ENCODE data around the gene SLC7A6OS.

SLC7A6OS gene

DNA sequence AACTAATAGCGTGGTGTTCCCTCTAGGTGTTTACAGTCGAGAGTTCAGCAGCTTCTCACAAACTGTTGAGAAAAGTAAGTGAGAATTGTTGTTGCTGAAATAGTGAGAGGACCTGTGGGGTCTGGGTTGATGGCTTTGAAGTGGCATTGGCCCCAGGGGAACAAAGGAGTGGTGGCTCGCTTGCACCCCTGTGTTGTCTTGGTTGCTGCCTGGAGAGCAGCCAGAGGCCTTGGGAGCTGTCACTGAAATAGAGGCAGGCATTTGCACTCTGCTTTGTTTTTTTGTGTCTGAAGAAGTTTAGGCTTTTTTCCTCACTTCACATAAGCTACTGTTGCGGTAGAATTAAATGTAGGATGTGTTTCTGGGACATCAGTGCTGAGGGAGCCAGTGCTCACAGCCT, 36.9 kb upstream of the SLC7A6OS start:
- H3K4me1 ChIP-seq (ENCODE audit: low read length): 0 out of 2 replicates have a peak, but pooled peaks cover under 1% of the 10 kb centered on the region
- H3F3A ChIP-seq (ENCODE audit: insufficient read depth, low read length): no peaks in the 10 kb centered on the region
- H3K27me3 ChIP-seq (replicated peaks; ENCODE audit: insufficient read depth, low read length): no peaks in the 10 kb centered on the region
- H3K79me2 ChIP-seq (ENCODE audit: low read length): no peaks in the 10 kb centered on the region; the same call in 1 of the 2 replicates
- TF ChIP-seq CTCF (IDR thresholded peaks at IDR 0.05; ENCODE audit: low read length) (no peak), EZH2 (optimal IDR thresholded peaks at IDR 0.05; ENCODE audit: low read depth, low read length) (no peak), EZH2phosphoT487 (IDR thresholded peaks at IDR 0.05; ENCODE audit: low read length) (no peak)
- H3K9ac ChIP-seq (ENCODE audit: low read length): no peak overlapping the region
- DNase-seq: no peak
- no peaks in the 10 kb centered on the region for H3K9me2 ChIP-seq (replicated peaks; ENCODE audit: insufficient read depth, low read length)
- no peaks in the 10 kb centered on the region for H4K20me1 ChIP-seq (ENCODE audit: insufficient read depth, low read length)
- no peak overlapping the region for H3K27ac ChIP-seq (ENCODE audit: low read length)
- H2AFZ ChIP-seq (ENCODE audit: low read length): no peak overlapping the region
- H3K4me2 ChIP-seq (ENCODE audit: low read depth, low read length): no peak overlapping the region
- no peaks in the 10 kb centered on the region for H3K9me3 ChIP-seq (replicated peaks; ENCODE audit: insufficient read depth, low read length)
- no peak overlapping the region for H3K4me3 ChIP-seq (ENCODE audit: low read length)
- no peaks in the 10 kb centered on the region for H3K36me3 ChIP-seq (replicated peaks; ENCODE audit: insufficient read depth, low read length)

GRCh38 chr16:68346892-68347480, 36.2 kb upstream of the SLC7A6OS start:
- H3F3A ChIP-seq (ENCODE audit: insufficient read depth, low read length): no peaks in the 10 kb centered on the region
- no peak overlapping the region for H3K4me3 ChIP-seq (ENCODE audit: low read length)
- no peaks in the 10 kb centered on the region; the same call in 1 of the 2 replicates for H3K79me2 ChIP-seq (ENCODE audit: low read length)
- no peak overlapping the region for H3K4me2 ChIP-seq (ENCODE audit: low read depth, low read length)
- no peak for TF ChIP-seq EZH2 (optimal IDR thresholded peaks at IDR 0.05; ENCODE audit: low read depth, low read length)
- no peak for TF ChIP-seq CTCF (IDR thresholded peaks at IDR 0.05; ENCODE audit: low read length)
- no peak for TF ChIP-seq EZH2phosphoT487 (IDR thresholded peaks at IDR 0.05; ENCODE audit: low read length)
- H4K20me1 ChIP-seq (ENCODE audit: insufficient read depth, low read length): no peaks in the 10 kb centered on the region
- H3K9me3 ChIP-seq (replicated peaks; ENCODE audit: insufficient read depth, low read length): no peaks in the 10 kb centered on the region
- H3K4me1 ChIP-seq (ENCODE audit: low read length): 0 out of 2 replicates have a peak, but pooled peaks cover 4% of the 10 kb centered on the region
- no peaks in the 10 kb centered on the region for H3K36me3 ChIP-seq (replicated peaks; ENCODE audit: insufficient read depth, low read length)
- H2AFZ ChIP-seq (ENCODE audit: low read length): no peak overlapping the region
- no peaks in the 10 kb centered on the region for H3K9me2 ChIP-seq (replicated peaks; ENCODE audit: insufficient read depth, low read length)
- no peak overlapping the region for H3K27ac ChIP-seq (ENCODE audit: low read length)
- H3K27me3 ChIP-seq (replicated peaks; ENCODE audit: insufficient read depth, low read length): no peaks in the 10 kb centered on the region
- no peak for DNase-seq
- H3K9ac ChIP-seq (ENCODE audit: low read length): no peak overlapping the region

- no peak for TF ChIP-seq EZH2 (optimal IDR thresholded peaks at IDR 0.05; ENCODE audit: low read depth, low read length)
- no peak for TF ChIP-seq EZH2phosphoT487 (IDR thresholded peaks at IDR 0.05; ENCODE audit: low read length)
- TF ChIP-seq CTCF (IDR thresholded peaks at IDR 0.05; ENCODE audit: low read length): no peak
- H3K4me1 ChIP-seq (ENCODE audit: low read length): 0 out of 2 replicates have a peak, but pooled peaks cover 4% of the 10 kb centered on the region
- no peaks in the 10 kb centered on the region for H3K9me2 ChIP-seq (replicated peaks; ENCODE audit: insufficient read depth, low read length)
- no peaks in the 10 kb centered on the region for H4K20me1 ChIP-seq (ENCODE audit: insufficient read depth, low read length)
- no peaks in the 10 kb centered on the region for H3F3A ChIP-seq (ENCODE audit: insufficient read depth, low read length)
- DNase-seq: no peak
- no peak overlapping the region for H3K9ac ChIP-seq (ENCODE audit: low read length)
- H3K27ac ChIP-seq (ENCODE audit: low read length): no peak overlapping the region
- no peak overlapping the region for H2AFZ ChIP-seq (ENCODE audit: low read length)
- H3K4me3 ChIP-seq (ENCODE audit: low read length): no peak overlapping the region
- H3K27me3 ChIP-seq (replicated peaks; ENCODE audit: insufficient read depth, low read length): no peaks in the 10 kb centered on the region
- no peaks in the 10 kb centered on the region for H3K36me3 ChIP-seq (replicated peaks; ENCODE audit: insufficient read depth, low read length)
- no peak overlapping the region for H3K4me2 ChIP-seq (ENCODE audit: low read depth, low read length)
- H3K9me3 ChIP-seq (replicated peaks; ENCODE audit: insufficient read depth, low read length): no peaks in the 10 kb centered on the region
- H3K79me2 ChIP-seq (ENCODE audit: low read length): no peaks in the 10 kb centered on the region; the same call in 1 of the 2 replicates
These were observed 35.4 kb upstream of the SLC7A6OS start for GRCh38 chr16:68345958-68346635.

All from MM.1S (cell line).